Neural cell (in vitro differentiated cells): ENCODE results near the gene ANKLE1. TPM values are rescaled to one million over a fixed set of nuclear protein-coding genes. Genes with fewer than 3 reads are reported as not detected.

Experiments
- H2AFZ ChIP-seq: fragments of 200-600, 300-800 bp; sonication (generic), shearing (Covaris generic); 2 replicates; pipeline ENCODE4 v1.6.0; 2014; ENCODE audit warnings: low read depth, mild to moderate bottlenecking, antibody characterized with exemption, low read length, moderate library complexity
- H3F3A ChIP-seq: fragments of 200-600 bp; shearing (Covaris generic); 2 replicates; pipeline ENCODE4 v1.6.1; 2016; ENCODE audit warnings: mild to moderate bottlenecking, moderate library complexity, mixed read lengths, antibody characterized with exemption, low read length; ENCODE audit not compliant: insufficient read depth, poor library complexity, severe bottlenecking
- H3K27ac ChIP-seq: fragments of 200-600, 300-800 bp; sonication (generic), shearing (Covaris generic); 2 replicates; pipeline ENCODE4 v1.5.1; 2014; ENCODE audit warnings: mild to moderate bottlenecking, low read length, moderate library complexity
- H3K27me3 ChIP-seq: fragments of 300-800, 200-600 bp; sonication (generic), shearing (Covaris generic); 2 replicates; pipeline ENCODE4 v1.6.0; 2014; ENCODE audit warnings: mild to moderate bottlenecking, low read depth, low read length, moderate library complexity; ENCODE audit not compliant: insufficient read depth
- H3K36me3 ChIP-seq: fragments of 300-800, 200-600 bp; sonication (generic), shearing (Covaris generic); 2 replicates; pipeline ENCODE4 v1.5.1; 2014; ENCODE audit warnings: mild to moderate bottlenecking, antibody characterized with exemption, low read length, moderate library complexity; ENCODE audit not compliant: insufficient read depth
- H3K4me2 ChIP-seq: fragments of 300-800, 200-600 bp; sonication (generic), shearing (Covaris generic); 2 replicates; pipeline ENCODE4 v1.6.0; 2014; ENCODE audit warnings: mild to moderate bottlenecking, low read length
- H3K4me3 ChIP-seq: fragments of 300-800, 200-600 bp; sonication (generic), shearing (Covaris generic); 2 replicates; pipeline ENCODE4 v1.5.1; 2014; ENCODE audit warnings: mild to moderate bottlenecking, low read length, moderate library complexity
- H3K79me2 ChIP-seq: fragments of 200-600 bp; shearing (Covaris generic); replicated peaks from 2 replicates; pipeline ENCODE4 v1.6.0; 2014; ENCODE audit warnings: mild to moderate bottlenecking, low read length, moderate library complexity; ENCODE audit not compliant: insufficient read depth
- H3K9ac ChIP-seq: fragments of 300-800, 200-600 bp; sonication (generic), shearing (Covaris generic); 2 replicates; pipeline ENCODE4 v1.6.1; 2016; ENCODE audit warnings: mild to moderate bottlenecking, low read length, mixed read lengths
- H3K9me2 ChIP-seq: fragments of 200-600 bp; shearing (Covaris generic); 2 replicates; pipeline ENCODE4 v1.6.1; 2016; ENCODE audit warnings: mild to moderate bottlenecking, low read length, mixed read lengths; ENCODE audit not compliant: insufficient read depth
- H3K9me3 ChIP-seq: fragments of 200-600, 300-800 bp; sonication (generic), shearing (Covaris generic); 2 replicates; pipeline ENCODE4 v1.6.1; 2016; ENCODE audit warnings: mild to moderate bottlenecking, mixed run types, low read length, moderate library complexity, mixed read lengths
- H4K20me1 ChIP-seq: fragments of 200-600 bp; shearing (Covaris generic); 2 replicates; pipeline ENCODE4 v1.6.1; 2016; ENCODE audit warnings: mild to moderate bottlenecking, mixed run types; ENCODE audit not compliant: insufficient read depth
- EP300 ChIP-seq: fragments of 450-650 bp; conservative IDR thresholded peaks from 2 replicates; pipeline ENCODE4 v1.6.1; 2014; ENCODE audit warnings: antibody characterized with exemption, mild to moderate bottlenecking, moderate library complexity; ENCODE audit not compliant: poor library complexity, severe bottlenecking
- EZH2 ChIP-seq: fragments of 200-600, 300-800 bp; shearing (Covaris generic), sonication (generic); IDR thresholded peaks from 2 replicates; pipeline ENCODE4 v1.6.1; 2014; ENCODE audit warnings: antibody characterized with exemption, low read length, borderline replicate concordance, mild to moderate bottlenecking; ENCODE audit not compliant: insufficient read depth, poor library complexity, severe bottlenecking
- MXI1 ChIP-seq: fragments of 450-650 bp; conservative IDR thresholded peaks from 2 replicates; pipeline ENCODE4 v1.6.1; 2014; ENCODE audit warnings: antibody characterized with exemption, mild to moderate bottlenecking; ENCODE audit not compliant: poor library complexity, severe bottlenecking
- POLR2AphosphoS5 ChIP-seq: IDR thresholded peaks from 2 replicates; pipeline ENCODE4 v1.6.1; 2012
- RAD21 ChIP-seq: fragments of 450-650 bp; conservative IDR thresholded peaks from 2 replicates; pipeline ENCODE4 v1.6.1; 2014; ENCODE audit warnings: antibody characterized with exemption, mild to moderate bottlenecking, moderate library complexity
- SMC3 ChIP-seq: fragments of 450-650 bp; conservative IDR thresholded peaks from 2 replicates; pipeline ENCODE4 v1.6.1; 2014; ENCODE audit warnings: antibody characterized with exemption, mild to moderate bottlenecking, moderate library complexity; ENCODE audit not compliant: poor library complexity
- TAF1 ChIP-seq: IDR thresholded peaks from 2 replicates; pipeline ENCODE4 v1.6.1; 2012; ENCODE audit warnings: low read depth
- polyA plus RNA-seq: library from polyadenylated mRNA; depleted of rRNA; stranded (reverse); fragments of >200 nt; gene quantifications from 2 replicates; pipeline ENCODE4 v1.2.3, GENCODE V29; 2014
- TF ChIP-seq, protein P1 (sequence below): IDR thresholded peaks from 2 replicates; pipeline ENCODE4 v1.6.1; 2012; ENCODE audit warnings: borderline replicate concordance
- TF ChIP-seq, protein P2 (sequence below): fragments of 450-650 bp; IDR thresholded peaks from 2 replicates; pipeline ENCODE4 v1.5.1; 2014; ENCODE audit warnings: antibody characterized with exemption, mild to moderate bottlenecking, moderate library complexity; ENCODE audit not compliant: poor library complexity, severe bottlenecking

ANKLE1 gene
- polyA plus RNA-seq, 1 donor from 2014 or later, result 9.3 TPM

- H3K9me3 ChIP-seq, result no peaks in the 10 kb centered on the region
- no peak overlapping the region for H3K4me3 ChIP-seq
- H3K27ac ChIP-seq, result no peak overlapping the region
- no peaks in the 10 kb centered on the region for H3K27me3 ChIP-seq
- H3K79me2 ChIP-seq, result no peaks in the 10 kb centered on the region
- H4K20me1 ChIP-seq, result no peaks in the 10 kb centered on the region
- H3K36me3 ChIP-seq, result no peaks in the 10 kb centered on the region
- no peaks in the 10 kb centered on the region for H3K9me2 ChIP-seq
- H3K9ac ChIP-seq, result no peak overlapping the region
- no peaks in the 10 kb centered on the region for H3F3A ChIP-seq
- H2AFZ ChIP-seq, result no peak overlapping the region
- H3K4me2 ChIP-seq, result no peak overlapping the region
- TF ChIP-seq EZH2, result no peak
- TF ChIP-seq MXI1, result no peak
Measured at GRCh38 chr19:17240826-17241399, 40.8 kb upstream of the ANKLE1 start.

GRCh38 chr19:17242431-17243208 is 39.1 kb upstream of the ANKLE1 start:
- H3K27me3 ChIP-seq, result no peaks in the 10 kb centered on the region
- H4K20me1 ChIP-seq, result no peaks in the 10 kb centered on the region
- peaks cover 13% of the 10 kb centered on the region for H3K79me2 ChIP-seq
- no peak overlapping the region for H3K27ac ChIP-seq
- H3K9me3 ChIP-seq, result no peaks in the 10 kb centered on the region
- H2AFZ ChIP-seq, result no peak overlapping the region
- no peaks in the 10 kb centered on the region for H3K36me3 ChIP-seq
- no peak overlapping the region for H3K4me3 ChIP-seq
- TF ChIP-seq, protein P1, sequence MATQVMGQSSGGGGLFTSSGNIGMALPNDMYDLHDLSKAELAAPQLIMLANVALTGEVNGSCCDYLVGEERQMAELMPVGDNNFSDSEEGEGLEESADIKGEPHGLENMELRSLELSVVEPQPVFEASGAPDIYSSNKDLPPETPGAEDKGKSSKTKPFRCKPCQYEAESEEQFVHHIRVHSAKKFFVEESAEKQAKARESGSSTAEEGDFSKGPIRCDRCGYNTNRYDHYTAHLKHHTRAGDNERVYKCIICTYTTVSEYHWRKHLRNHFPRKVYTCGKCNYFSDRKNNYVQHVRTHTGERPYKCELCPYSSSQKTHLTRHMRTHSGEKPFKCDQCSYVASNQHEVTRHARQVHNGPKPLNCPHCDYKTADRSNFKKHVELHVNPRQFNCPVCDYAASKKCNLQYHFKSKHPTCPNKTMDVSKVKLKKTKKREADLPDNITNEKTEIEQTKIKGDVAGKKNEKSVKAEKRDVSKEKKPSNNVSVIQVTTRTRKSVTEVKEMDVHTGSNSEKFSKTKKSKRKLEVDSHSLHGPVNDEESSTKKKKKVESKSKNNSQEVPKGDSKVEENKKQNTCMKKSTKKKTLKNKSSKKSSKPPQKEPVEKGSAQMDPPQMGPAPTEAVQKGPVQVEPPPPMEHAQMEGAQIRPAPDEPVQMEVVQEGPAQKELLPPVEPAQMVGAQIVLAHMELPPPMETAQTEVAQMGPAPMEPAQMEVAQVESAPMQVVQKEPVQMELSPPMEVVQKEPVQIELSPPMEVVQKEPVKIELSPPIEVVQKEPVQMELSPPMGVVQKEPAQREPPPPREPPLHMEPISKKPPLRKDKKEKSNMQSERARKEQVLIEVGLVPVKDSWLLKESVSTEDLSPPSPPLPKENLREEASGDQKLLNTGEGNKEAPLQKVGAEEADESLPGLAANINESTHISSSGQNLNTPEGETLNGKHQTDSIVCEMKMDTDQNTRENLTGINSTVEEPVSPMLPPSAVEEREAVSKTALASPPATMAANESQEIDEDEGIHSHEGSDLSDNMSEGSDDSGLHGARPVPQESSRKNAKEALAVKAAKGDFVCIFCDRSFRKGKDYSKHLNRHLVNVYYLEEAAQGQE, result no peak
- TF ChIP-seq SMC3 (no peak), TAF1 (no peak), EP300 (no peak), RAD21 (no peak), POLR2AphosphoS5 (no peak), MXI1 (no peak), EZH2 (no peak)
- TF ChIP-seq, protein P2, sequence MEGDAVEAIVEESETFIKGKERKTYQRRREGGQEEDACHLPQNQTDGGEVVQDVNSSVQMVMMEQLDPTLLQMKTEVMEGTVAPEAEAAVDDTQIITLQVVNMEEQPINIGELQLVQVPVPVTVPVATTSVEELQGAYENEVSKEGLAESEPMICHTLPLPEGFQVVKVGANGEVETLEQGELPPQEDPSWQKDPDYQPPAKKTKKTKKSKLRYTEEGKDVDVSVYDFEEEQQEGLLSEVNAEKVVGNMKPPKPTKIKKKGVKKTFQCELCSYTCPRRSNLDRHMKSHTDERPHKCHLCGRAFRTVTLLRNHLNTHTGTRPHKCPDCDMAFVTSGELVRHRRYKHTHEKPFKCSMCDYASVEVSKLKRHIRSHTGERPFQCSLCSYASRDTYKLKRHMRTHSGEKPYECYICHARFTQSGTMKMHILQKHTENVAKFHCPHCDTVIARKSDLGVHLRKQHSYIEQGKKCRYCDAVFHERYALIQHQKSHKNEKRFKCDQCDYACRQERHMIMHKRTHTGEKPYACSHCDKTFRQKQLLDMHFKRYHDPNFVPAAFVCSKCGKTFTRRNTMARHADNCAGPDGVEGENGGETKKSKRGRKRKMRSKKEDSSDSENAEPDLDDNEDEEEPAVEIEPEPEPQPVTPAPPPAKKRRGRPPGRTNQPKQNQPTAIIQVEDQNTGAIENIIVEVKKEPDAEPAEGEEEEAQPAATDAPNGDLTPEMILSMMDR, result no peak
- no peak overlapping the region for H3K4me2 ChIP-seq
- H3K9ac ChIP-seq, result no peak overlapping the region
- no peaks in the 10 kb centered on the region for H3K9me2 ChIP-seq
- H3F3A ChIP-seq, result no peaks in the 10 kb centered on the region
